Heart right ventricle (tissue), 16 donors: ENCODE results near the gene PNLIPRP2. TPM values are rescaled to one million over a fixed set of nuclear protein-coding genes. Genes with fewer than 3 reads are reported as not detected.

ENCODE experiments used
- ATAC-seq, 8 donors: fragments of 200-7000 bp; cut with Tn5 transposase; one replicate each; pipeline ENCODE4 v1.9.1; 2020; ENCODE audit warnings: mild to moderate bottlenecking in 8 of 8, moderate library complexity in 8 of 8, moderate number of reproducible peaks in 1 of 8
- DNase-seq, 2 donors: peaks; one replicate each; pipeline ENCODE4 v3.0.0-alpha.2; 2020
- H3K27ac ChIP-seq, 10 donors: fragments of 200-600 bp; sonication (generic) in 2 of 10; one replicate each; pipeline versions ENCODE4 v1.5.0 to v1.8.0; 2020 to 2022; ENCODE audit warnings: mild to moderate bottlenecking in 3 of 10
- H3K27me3 ChIP-seq, 7 donors: fragments of 200-600 bp; one replicate each; pipeline ENCODE4 v1.8.0; 2021 to 2022; ENCODE audit warnings: mild to moderate bottlenecking in 2 of 7
- H3K36me3 ChIP-seq, 9 donors: fragments of 200-600 bp; sonication (generic) in 1 of 9; one replicate each; pipeline versions ENCODE4 v1.5.0 to v1.8.0; 2020 to 2022; ENCODE audit warnings: mild to moderate bottlenecking in 2 of 9
- H3K4me1 ChIP-seq, 9 donors: fragments of 200-600 bp; sonication (generic) in 1 of 9; one replicate each; pipeline versions ENCODE4 v1.5.0 to v1.8.0; 2020 to 2022; ENCODE audit warnings: mild to moderate bottlenecking in 4 of 9
- H3K4me3 ChIP-seq, 10 donors: fragments of 200-600 bp; sonication (generic) in 2 of 10; one replicate each; pipeline versions ENCODE4 v1.5.0 to v1.8.0; 2020 to 2022; ENCODE audit warnings: mild to moderate bottlenecking in 7 of 10, moderate library complexity in 2 of 10
- H3K9me3 ChIP-seq, 11 donors: fragments of 200-600 bp in 10 of 11; sonication (generic) in 2 of 11; one replicate each; pipeline versions ENCODE4 v1.5.0 to v1.8.0; 2013 to 2022; ENCODE audit warnings: mild to moderate bottlenecking in 2 of 11, control low read depth in 1 of 11, moderate library complexity in 1 of 11
- WGBS, 2 donors: extraction: QIAGEN DNeasy Blood & Tissue Kit; methylation state at CpG; one replicate each; pipeline ENCODE4 v1.1.7; 2013; ENCODE audit warnings: inconsistent platforms in 1 of 2; 5-methylcytosine and 5-hydroxymethylcytosine counted together
- intact Hi-C, 10 donors: fragments of 100-400 bp; cut with DNase I; formaldehyde crosslinking; loops; one replicate each; pipeline versions ENCODE4 v1.11.1 to v1.14.2; 2022
- polyA plus RNA-seq, 2 donors: library from polyadenylated mRNA; stranded (reverse); fragments of 200-250 nt; gene quantifications; one replicate each; pipeline ENCODE4 v1.2.3, GENCODE V29; 2013
- total RNA-seq, 10 donors: library from RNA; stranded (reverse); fragmentation: NEBNext Ultra II Directional in 3 of 10; extraction: Animal tissue kit (Norgen Biotek cat#: 25700) in 3 of 10; gene quantifications; one replicate each; pipeline versions ENCODE4 v1.2.1 to v1.2.4, GENCODE V29; 2021 to 2023
- TF ChIP-seq, protein P1 (sequence below), 9 donors: fragments of 200-600 bp; sonication (generic) in 2 of 9; IDR thresholded peaks; one replicate each; pipeline versions ENCODE4 v1.5.0 to v1.8.0; 2021 to 2022; ENCODE audit warnings: antibody characterized with exemption in 9 of 9, mild to moderate bottlenecking in 5 of 9, moderate library complexity in 1 of 9
- donor health status: Arrhythmogenic right ventricular cardiomyopathy.
- donor health status: ischemic (EF 13 %, LVEDD 7.1; RV severe dilation, severe dysfunction).
- donor health status: healthy with polysubstance abuse.
- donor health status: DM: no; HTN: yes; CAD: no.
- donor health status: DM: no; HTN: no; CAD: no.
- donor health status: ischemic (EF 25% LVEDD 6.9; RV normal size, moderate dysfunction).
- donor health status: ischemic (EF 25% LVEDD 5.7; RV mildly dilated, moderate dysfunction).
- donor health status: healthy.
- donor health status: DM: yes; HTN: yes; CAD: no.
- donor health status: Ischemic cardiomyopathy.
- donor health status: ischemic (EF 35%, LVEDD 5.7; RV mildly dilated, moderate dysfunction).
- donor health status: nonischemic (EF 11% LVEDD 7.7; RV severe dilation, severe dysfunction).
- donor health status: DM: yes; HTN: yes; CAD: no.
- donor health status: PGD.
- donor health status: ischemic (EF 29% LVEDD 5.4; RV normal size, mild dysfunction).
- donor health status: nonischemic (EF 23%, LVEDD 6.1; RV moderate dilation, normal function).

The PNLIPRP2 gene
- total and polyA plus RNA-seq, 12 donors: 0.20 TPM; not detected in 11

GRCh38 chr10:116625845-116626244 lies 5.1 kb downstream of the PNLIPRP2 start:
- peaks cover 0 to 52% (median 40%) of the 10 kb centered on the region in 7 donors for H3K27me3 ChIP-seq
- peaks cover 0 to 6% (median 0%) of the 10 kb centered on the region in 9 donors for H3K4me1 ChIP-seq
- DNase-seq (no peak), ATAC-seq (no peak)
- WGBS, 2 donors: 88 to 91% methylated on average over 7 of the region's 7 CpGs
- H3K36me3 ChIP-seq: no peaks in the 10 kb centered on the region
- H3K9me3 ChIP-seq: no peaks in the 10 kb centered on the region
- no peak overlapping the region for H3K4me3 ChIP-seq
- TF ChIP-seq, protein P1, sequence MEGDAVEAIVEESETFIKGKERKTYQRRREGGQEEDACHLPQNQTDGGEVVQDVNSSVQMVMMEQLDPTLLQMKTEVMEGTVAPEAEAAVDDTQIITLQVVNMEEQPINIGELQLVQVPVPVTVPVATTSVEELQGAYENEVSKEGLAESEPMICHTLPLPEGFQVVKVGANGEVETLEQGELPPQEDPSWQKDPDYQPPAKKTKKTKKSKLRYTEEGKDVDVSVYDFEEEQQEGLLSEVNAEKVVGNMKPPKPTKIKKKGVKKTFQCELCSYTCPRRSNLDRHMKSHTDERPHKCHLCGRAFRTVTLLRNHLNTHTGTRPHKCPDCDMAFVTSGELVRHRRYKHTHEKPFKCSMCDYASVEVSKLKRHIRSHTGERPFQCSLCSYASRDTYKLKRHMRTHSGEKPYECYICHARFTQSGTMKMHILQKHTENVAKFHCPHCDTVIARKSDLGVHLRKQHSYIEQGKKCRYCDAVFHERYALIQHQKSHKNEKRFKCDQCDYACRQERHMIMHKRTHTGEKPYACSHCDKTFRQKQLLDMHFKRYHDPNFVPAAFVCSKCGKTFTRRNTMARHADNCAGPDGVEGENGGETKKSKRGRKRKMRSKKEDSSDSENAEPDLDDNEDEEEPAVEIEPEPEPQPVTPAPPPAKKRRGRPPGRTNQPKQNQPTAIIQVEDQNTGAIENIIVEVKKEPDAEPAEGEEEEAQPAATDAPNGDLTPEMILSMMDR (IDR thresholded peaks at IDR 0.05): no peak
- intact Hi-C loops: no loop called here
- no peak overlapping the region for H3K27ac ChIP-seq

GRCh38 chr10:116626815-116627214 lies 6.1 kb downstream of the PNLIPRP2 start:
- Histone ChIP-seq H3K9me3 (no peaks in the 10 kb centered on the region), H3K4me3 (no peak overlapping the region), H3K27ac (no peak overlapping the region), H3K4me1 (peaks cover 0 to 6% (median 0%) of the 10 kb centered on the region in 9 donors), H3K36me3 (no peaks in the 10 kb centered on the region), H3K27me3 (peaks cover 0 to 52% (median 40%) of the 10 kb centered on the region in 7 donors)
- DNase-seq (no peak), ATAC-seq (no peak)
- TF ChIP-seq, protein P1 (IDR thresholded peaks at IDR 0.05): no peak
- 73 to 76% methylated on average over 9 of the region's 9 CpGs for whole genome bisulfite sequencing, 2 donors
- intact Hi-C loops: no loop called here

DNA sequence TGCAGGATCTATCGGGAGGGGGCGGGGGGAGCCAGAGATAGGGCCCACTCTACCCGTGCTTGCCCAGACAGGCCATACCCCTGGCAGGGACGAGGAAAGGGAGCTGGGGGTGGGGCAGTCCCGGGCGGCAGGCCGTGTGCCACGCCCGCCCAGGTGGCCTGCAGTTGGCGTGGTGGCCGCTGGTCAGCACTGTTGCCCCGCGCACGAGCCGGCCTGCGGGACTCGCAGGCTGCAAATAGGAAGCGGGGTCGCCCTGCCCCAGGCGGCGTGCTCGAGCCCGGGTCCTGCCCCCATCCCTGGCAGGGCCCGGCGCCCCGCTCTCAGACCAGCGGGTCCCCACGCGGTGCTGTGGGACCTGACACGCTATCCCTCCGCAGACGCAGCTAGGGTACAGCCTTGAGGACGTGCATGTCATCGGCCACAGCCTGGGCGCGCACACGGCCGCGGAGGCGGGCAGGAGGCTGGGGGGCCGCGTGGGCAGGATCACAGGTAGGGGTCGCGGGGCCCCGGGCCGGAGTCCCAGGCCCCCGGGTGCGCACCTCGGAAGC lies 6.7 kb downstream of the PNLIPRP2 start:
- intact Hi-C loops: no loop called here
- DNase-seq: no peak
- TF ChIP-seq, protein P1 (IDR thresholded peaks at IDR 0.05): peak in 7 of 9 donors; percentile 33 to 60 (median 46)
- ATAC-seq: peak in 7 of 8 donors; percentile 39 to 76 (median 58)
- 2 to 3% methylated on average over 49 of the region's 49 CpGs for WGBS, 2 donors
- Histone ChIP-seq H3K4me3 (peak overlapping the region in 5 of 10 donors; percentile 18 to 44 (median 26)), H3K36me3 (no peaks in the 10 kb centered on the region), H3K27me3 (peaks cover 0 to 51% (median 40%) of the 10 kb centered on the region in 7 donors), H3K9me3 (no peaks in the 10 kb centered on the region), H3K27ac (no peak overlapping the region), H3K4me1 (peaks cover 0 to 6% (median 0%) of the 10 kb centered on the region in 9 donors)

GRCh38 chr10:116629340-116629739 lies 8.6 kb downstream of the PNLIPRP2 start:
- Histone ChIP-seq H3K4me1 (peaks cover 0 to 6% (median 0%) of the 10 kb centered on the region in 9 donors), H3K4me3 (no peak overlapping the region), H3K36me3 (no peaks in the 10 kb centered on the region), H3K9me3 (no peaks in the 10 kb centered on the region), H3K27me3 (peaks cover 0 to 46% (median 35%) of the 10 kb centered on the region in 7 donors), H3K27ac (no peak overlapping the region)
- ATAC-seq: no peak
- DNase-seq: no peak
- WGBS, 2 donors: 58 to 74% methylated on average over 4 of the region's 4 CpGs
- intact Hi-C loops: no loop called here
- TF ChIP-seq, protein P1 (IDR thresholded peaks at IDR 0.05): no peak
